IMR-90 (cell line): ENCODE measurements around the gene TM7SF2.

Source experiments
- CEBPB ChIP-seq: IDR thresholded peaks from 2 replicates; pipeline ENCODE4 v1.6.1; 2012; ENCODE audit warnings: low read depth, low read length, improper control_type of control experiment
- CTCF ChIP-seq: conservative IDR thresholded peaks from 2 replicates; pipeline ENCODE4 v1.5.1; 2012; ENCODE audit warnings: mild to moderate bottlenecking, low read depth, low read length, improper control_type of control experiment
- NFE2L2 ChIP-seq: fragments of 150-350 bp; IDR thresholded peaks from 2 replicates; pipeline ENCODE4 v1.6.1; 2016; ENCODE audit warnings: low read depth, mild to moderate bottlenecking, low read length
- POLR2A ChIP-seq: IDR thresholded peaks from 2 replicates; pipeline ENCODE4 v1.6.1; 2012; ENCODE audit warnings: mild to moderate bottlenecking, low read depth, low read length
- RAD21 ChIP-seq: IDR thresholded peaks from 2 replicates; pipeline ENCODE4 v1.6.1; 2012; ENCODE audit warnings: low read length, improper control_type of control experiment
- TF ChIP-seq, protein P1 (sequence below): fragments of 150-350 bp; IDR thresholded peaks from 2 replicates; pipeline ENCODE4 v1.6.1; 2017; ENCODE audit warnings: mild to moderate bottlenecking, antibody characterized with exemption, low read length, low read depth

DNA sequence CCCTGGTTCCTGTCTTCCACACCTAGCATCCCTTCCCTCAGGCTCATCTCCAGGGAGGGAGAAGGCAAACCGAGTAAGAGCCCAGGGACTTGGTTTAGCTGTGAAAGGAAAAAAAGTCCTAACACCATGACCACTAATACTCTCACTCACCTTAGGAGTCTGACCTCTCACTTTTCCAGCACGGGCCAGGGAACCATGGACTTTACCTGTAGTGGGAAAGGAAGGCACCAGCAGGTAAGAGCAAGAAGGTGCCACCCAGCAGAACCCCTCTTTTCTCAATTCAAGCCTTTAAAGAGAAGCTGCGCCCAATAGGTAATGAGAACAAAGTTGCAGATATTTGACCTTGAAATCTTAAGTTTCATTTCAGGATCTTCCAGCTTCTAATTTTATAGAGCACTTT lies 9.2 kb downstream of the TM7SF2 start:
- TF ChIP-seq CTCF: no peak
- TF ChIP-seq, protein P1, sequence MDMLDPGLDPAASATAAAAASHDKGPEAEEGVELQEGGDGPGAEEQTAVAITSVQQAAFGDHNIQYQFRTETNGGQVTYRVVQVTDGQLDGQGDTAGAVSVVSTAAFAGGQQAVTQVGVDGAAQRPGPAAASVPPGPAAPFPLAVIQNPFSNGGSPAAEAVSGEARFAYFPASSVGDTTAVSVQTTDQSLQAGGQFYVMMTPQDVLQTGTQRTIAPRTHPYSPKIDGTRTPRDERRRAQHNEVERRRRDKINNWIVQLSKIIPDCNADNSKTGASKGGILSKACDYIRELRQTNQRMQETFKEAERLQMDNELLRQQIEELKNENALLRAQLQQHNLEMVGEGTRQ: no peak
- no peak for TF ChIP-seq CEBPB
- no peak for TF ChIP-seq RAD21
- no peak for TF ChIP-seq POLR2A
- no peak for TF ChIP-seq NFE2L2
